ENCODE measurements around the gene AHRR.

DNA sequence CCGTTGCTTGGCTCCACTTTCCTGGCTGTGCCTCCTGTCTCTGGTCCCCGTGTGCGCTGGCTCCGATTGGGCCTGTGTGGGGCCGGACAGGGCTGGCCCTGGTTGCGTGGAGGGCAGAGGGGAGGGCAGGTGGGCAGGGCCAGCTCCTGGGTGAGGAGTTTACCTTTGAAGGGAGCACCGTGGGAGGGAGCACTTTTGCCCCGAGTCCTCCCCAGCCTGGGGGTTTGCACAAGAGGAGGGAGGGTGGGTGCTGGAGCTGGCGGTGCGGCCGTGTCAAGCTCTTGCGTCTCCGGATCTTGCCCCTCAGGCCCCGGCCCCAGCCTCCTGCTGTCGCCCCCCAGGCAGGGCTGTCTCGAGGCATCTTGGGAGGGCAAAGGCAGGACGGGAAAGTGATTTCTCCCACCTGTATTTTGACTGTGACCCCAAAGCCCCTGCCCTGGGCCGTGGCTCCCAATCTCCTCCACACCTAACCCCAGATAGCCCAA is 73.2 kb downstream of the AHRR start:
- TF ChIP-seq, protein P1, sequence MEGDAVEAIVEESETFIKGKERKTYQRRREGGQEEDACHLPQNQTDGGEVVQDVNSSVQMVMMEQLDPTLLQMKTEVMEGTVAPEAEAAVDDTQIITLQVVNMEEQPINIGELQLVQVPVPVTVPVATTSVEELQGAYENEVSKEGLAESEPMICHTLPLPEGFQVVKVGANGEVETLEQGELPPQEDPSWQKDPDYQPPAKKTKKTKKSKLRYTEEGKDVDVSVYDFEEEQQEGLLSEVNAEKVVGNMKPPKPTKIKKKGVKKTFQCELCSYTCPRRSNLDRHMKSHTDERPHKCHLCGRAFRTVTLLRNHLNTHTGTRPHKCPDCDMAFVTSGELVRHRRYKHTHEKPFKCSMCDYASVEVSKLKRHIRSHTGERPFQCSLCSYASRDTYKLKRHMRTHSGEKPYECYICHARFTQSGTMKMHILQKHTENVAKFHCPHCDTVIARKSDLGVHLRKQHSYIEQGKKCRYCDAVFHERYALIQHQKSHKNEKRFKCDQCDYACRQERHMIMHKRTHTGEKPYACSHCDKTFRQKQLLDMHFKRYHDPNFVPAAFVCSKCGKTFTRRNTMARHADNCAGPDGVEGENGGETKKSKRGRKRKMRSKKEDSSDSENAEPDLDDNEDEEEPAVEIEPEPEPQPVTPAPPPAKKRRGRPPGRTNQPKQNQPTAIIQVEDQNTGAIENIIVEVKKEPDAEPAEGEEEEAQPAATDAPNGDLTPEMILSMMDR (conservative IDR thresholded peaks at IDR 0.05; ENCODE audit: low read length) = no peak
- TF ChIP-seq EZH2phosphoT487 (IDR thresholded peaks at IDR 0.05; ENCODE audit: borderline replicate concordance, low read depth, low read length) = no peak

Data from OCI-LY7 (cell line).